Mesenchymal stem cell (in vitro differentiated cells and primary cell): ENCODE results near the gene RNASE1.

ENCODE experiments used
- DNase-seq: peaks from one replicate; pipeline ENCODE4 v3.0.0-alpha.2; 2013
- H2AFZ ChIP-seq: one replicate; pipeline ENCODE4 v1.6.1; 2013; ENCODE audit warnings: low read depth, mild to moderate bottlenecking, control low read depth, inconsistent platforms, low read length, moderate library complexity
- H2AK5ac ChIP-seq: 2 replicates; pipeline ENCODE4 v1.6.1; 2013; ENCODE audit warnings: low read length, moderate library complexity, mild to moderate bottlenecking, inconsistent platforms; ENCODE audit not compliant: severe bottlenecking
- H2BK120ac ChIP-seq: one replicate; pipeline ENCODE4 v1.6.1; 2013; ENCODE audit warnings: low read depth, mild to moderate bottlenecking, inconsistent platforms, low read length, moderate library complexity
- H2BK12ac ChIP-seq, 2 experiments: one replicate each; pipeline ENCODE4 v1.6.1; 2013; ENCODE audit warnings: inconsistent platforms in 2 of 2, low read length in 2 of 2, mild to moderate bottlenecking in 2 of 2, moderate library complexity in 2 of 2, control low read depth in 1 of 2
- H2BK15ac ChIP-seq: one replicate; pipeline ENCODE4 v1.6.1; 2013; ENCODE audit warnings: mild to moderate bottlenecking, low read depth, inconsistent platforms; ENCODE audit not compliant: poor library complexity, severe bottlenecking
- H2BK5ac ChIP-seq: 2 replicates; pipeline ENCODE4 v1.6.1; 2013; ENCODE audit warnings: low read depth, mild to moderate bottlenecking, low read length, control low read depth, inconsistent platforms; ENCODE audit not compliant: poor library complexity, severe bottlenecking
- H3K14ac ChIP-seq, 2 experiments: one replicate each; pipeline ENCODE4 v1.6.1; 2013; ENCODE audit warnings: inconsistent platforms in 2 of 2, low read length in 2 of 2, control low read depth in 1 of 2, mild to moderate bottlenecking in 1 of 2, moderate library complexity in 1 of 2
- H3K18ac ChIP-seq, 2 experiments: one replicate each; pipeline ENCODE4 v1.6.1; 2013; ENCODE audit warnings: inconsistent platforms in 2 of 2, low read length in 2 of 2, control low read depth in 1 of 2, low read depth in 1 of 2, mild to moderate bottlenecking in 1 of 2
- H3K23ac ChIP-seq, 2 experiments: one replicate each; pipeline ENCODE4 v1.6.1; 2013; ENCODE audit warnings: inconsistent platforms in 2 of 2, low read length in 2 of 2, mild to moderate bottlenecking in 2 of 2, moderate library complexity in 2 of 2, control low read depth in 1 of 2
- H3K27ac ChIP-seq: 2 replicates; pipeline ENCODE4 v1.5.1; 2013; ENCODE audit warnings: mild to moderate bottlenecking, moderate library complexity, low read length, control low read depth, inconsistent platforms; ENCODE audit not compliant: poor library complexity, severe bottlenecking
- H3K27me3 ChIP-seq, 2 experiments: 2 replicates each; pipeline versions ENCODE4 v1.6.1 to v1.7.0; 2013; ENCODE audit warnings: low read length in 2 of 2, mild to moderate bottlenecking in 2 of 2, moderate library complexity in 2 of 2, control low read depth in 1 of 2, inconsistent platforms in 1 of 2; ENCODE audit not compliant: control insufficient read depth in 1 of 2, insufficient read depth in 1 of 2
- H3K36me3 ChIP-seq, 2 experiments: 2 replicates each; pipeline versions ENCODE4 v1.6.1 to v1.7.0; 2013; ENCODE audit warnings: low read length in 2 of 2, control low read depth in 1 of 2, inconsistent platforms in 1 of 2, low read depth in 1 of 2, mild to moderate bottlenecking in 1 of 2; ENCODE audit not compliant: insufficient read depth in 2 of 2, control insufficient read depth in 1 of 2
- H3K4ac ChIP-seq, 2 experiments: one replicate each; pipeline ENCODE4 v1.6.1; 2013; ENCODE audit warnings: inconsistent platforms in 2 of 2, low read length in 2 of 2, mild to moderate bottlenecking in 2 of 2, moderate library complexity in 2 of 2, control low read depth in 1 of 2, low read depth in 1 of 2
- H3K4me1 ChIP-seq: 2 replicates; pipeline ENCODE4 v1.6.1; 2013; ENCODE audit warnings: low read depth, low read length, control low read depth; ENCODE audit not compliant: control insufficient read depth, insufficient read depth
- H3K4me2 ChIP-seq: 2 replicates; pipeline ENCODE4 v1.6.1; 2013; ENCODE audit warnings: low read length, mild to moderate bottlenecking, inconsistent platforms; ENCODE audit not compliant: poor library complexity, severe bottlenecking
- H3K4me3 ChIP-seq, 2 experiments: 2 replicates each; pipeline versions ENCODE4 v1.5.1 to v1.7.0; 2013; ENCODE audit warnings: low read length in 2 of 2, mild to moderate bottlenecking in 2 of 2, control low read depth in 1 of 2, low read depth in 1 of 2; ENCODE audit not compliant: insufficient read depth in 1 of 2
- H3K79me1 ChIP-seq: replicated peaks from 2 replicates; pipeline ENCODE4 v1.6.1; 2013; ENCODE audit warnings: mild to moderate bottlenecking, control low read depth, low read length, inconsistent platforms; ENCODE audit not compliant: poor library complexity, severe bottlenecking
- H3K9ac ChIP-seq: 2 replicates; pipeline ENCODE4 v1.7.0; 2013; ENCODE audit warnings: mild to moderate bottlenecking, low read length, moderate library complexity
- H3K9me3 ChIP-seq: 2 replicates; pipeline ENCODE4 v1.7.0; 2013; ENCODE audit warnings: mild to moderate bottlenecking, low read length; ENCODE audit not compliant: control insufficient read depth
- H4K8ac ChIP-seq: one replicate; pipeline ENCODE4 v1.6.1; 2013; ENCODE audit warnings: inconsistent platforms, mild to moderate bottlenecking, low read length, moderate library complexity
- H4K91ac ChIP-seq: one replicate; pipeline ENCODE4 v1.6.1; 2013; ENCODE audit warnings: mild to moderate bottlenecking, low read length, inconsistent platforms
- WGBS: methylation state at CpG from one replicate; pipeline ENCODE4 v1.1.7; 2013; ENCODE audit warnings: mixed read lengths; 5-methylcytosine and 5-hydroxymethylcytosine counted together

RNASE1 gene

GRCh38 chr14:20774258-20774824 lies 28.3 kb downstream of the RNASE1 start:
- Histone ChIP-seq H3K9ac (no peak overlapping the region), H3K36me3 (no peaks in the 10 kb centered on the region), H3K4me1 (no peaks in the 10 kb centered on the region), H3K4me2 (no peak overlapping the region), H3K18ac (no peak overlapping the region), H3K4me3 (no peak overlapping the region), H3K23ac (no peak overlapping the region), H3K27ac (no peak overlapping the region), H2BK120ac (no peak overlapping the region), H4K8ac (no peak overlapping the region), H3K9me3 (no peaks in the 10 kb centered on the region), H2BK15ac (no peak overlapping the region), H3K79me1 (no peaks in the 10 kb centered on the region), H3K27me3 (peaks cover 4 to 37% of the 10 kb centered on the region in 2 experiments), H3K14ac (no peak overlapping the region), H2AFZ (no peak overlapping the region), H2BK12ac (no peak overlapping the region), H4K91ac (no peak overlapping the region), H3K4ac (no peak overlapping the region), H2AK5ac (no peak overlapping the region), H2BK5ac (no peak overlapping the region)
- 77% methylated on average over 5 of the region's 5 CpGs for WGBS
- no peak for DNase-seq

GRCh38 chr14:20772650-20773049 lies 30.0 kb downstream of the RNASE1 start:
- Histone ChIP-seq H3K23ac (no peak overlapping the region), H2BK120ac (no peak overlapping the region), H4K8ac (no peak overlapping the region), H3K14ac (no peak overlapping the region), H3K79me1 (no peaks in the 10 kb centered on the region), H2AFZ (no peak overlapping the region), H3K4me2 (no peak overlapping the region), H3K27me3 (peaks cover 4 to 40% of the 10 kb centered on the region in 2 experiments), H3K18ac (no peak overlapping the region), H3K4ac (no peak overlapping the region), H4K91ac (no peak overlapping the region), H2AK5ac (no peak overlapping the region), H2BK15ac (no peak overlapping the region), H2BK5ac (no peak overlapping the region), H3K4me3 (no peak overlapping the region), H3K36me3 (no peaks in the 10 kb centered on the region), H3K9me3 (no peaks in the 10 kb centered on the region), H3K4me1 (no peaks in the 10 kb centered on the region), H3K9ac (no peak overlapping the region), H3K27ac (no peak overlapping the region), H2BK12ac (no peak overlapping the region)
- DNase-seq = no peak
- WGBS = 55% methylated on average over 3 of the region's 3 CpGs

- Histone ChIP-seq H4K91ac (no peak overlapping the region), H3K9ac (no peak overlapping the region), H3K36me3 (no peaks in the 10 kb centered on the region), H4K8ac (no peak overlapping the region), H3K79me1 (no peaks in the 10 kb centered on the region), H3K4me3 (no peak overlapping the region), H3K27ac (no peak overlapping the region), H2AFZ (no peak overlapping the region), H2AK5ac (no peak overlapping the region), H3K18ac (no peak overlapping the region), H2BK120ac (peak overlapping the region; percentile 34), H3K4me2 (no peak overlapping the region), H2BK12ac (no peak overlapping the region), H3K23ac (no peak overlapping the region), H2BK5ac (no peak overlapping the region), H3K4me1 (no peaks in the 10 kb centered on the region), H3K9me3 (no peaks in the 10 kb centered on the region), H3K27me3 (peaks cover 0 to 23% of the 10 kb centered on the region in 2 experiments), H2BK15ac (no peak overlapping the region), H3K4ac (no peak overlapping the region), H3K14ac (no peak overlapping the region)
- WGBS = 76% methylated on average over 3 of the region's 3 CpGs
- DNase-seq = no peak
Observed at GRCh38 chr14:20769421-20769820, 33.2 kb downstream of the RNASE1 start.

- H2BK120ac ChIP-seq = no peak overlapping the region
- H4K91ac ChIP-seq = no peak overlapping the region
- H2BK12ac ChIP-seq = no peak overlapping the region
- 78% methylated on average over 3 of the region's 3 CpGs for WGBS
- no peak overlapping the region for H3K4ac ChIP-seq
- no peak overlapping the region for H2AK5ac ChIP-seq
- H3K14ac ChIP-seq = no peak overlapping the region
- no peak overlapping the region for H3K18ac ChIP-seq
- H3K9me3 ChIP-seq = no peaks in the 10 kb centered on the region
- H3K4me2 ChIP-seq = no peak overlapping the region
- H3K79me1 ChIP-seq = no peaks in the 10 kb centered on the region
- H3K4me3 ChIP-seq = no peak overlapping the region
- H3K23ac ChIP-seq = no peak overlapping the region
- H3K36me3 ChIP-seq = no peaks in the 10 kb centered on the region
- no peak overlapping the region for H2BK15ac ChIP-seq
- no peaks in the 10 kb centered on the region for H3K4me1 ChIP-seq
- H2AFZ ChIP-seq = no peak overlapping the region
- no peak for DNase-seq
- no peak overlapping the region for H2BK5ac ChIP-seq
- no peak overlapping the region for H4K8ac ChIP-seq
- no peak overlapping the region for H3K27ac ChIP-seq
- H3K9ac ChIP-seq = no peak overlapping the region
- H3K27me3 ChIP-seq = peaks cover 0 to 27% of the 10 kb centered on the region in 2 experiments
Observed at GRCh38 chr14:20768593-20768892, 34.1 kb downstream of the RNASE1 start.
